HG03060 (cell line): ENCODE results near the gene TRDN.
A peak's percentile ranks its signal among the peaks of the same experiment; 100 is the strongest.
"Not testable (repeated sequence)": the region's sequence is repeated elsewhere in the genome, so short reads cannot be mapped to it uniquely, and the experiment has no call there.

Source experiments
- ATAC-seq: cut with Tn5 transposase; IDR thresholded peaks from one replicate; pipeline ENCODE4 v1.9.1; 2021; ENCODE audit warnings: low read depth, moderate number of reproducible peaks; ENCODE audit not compliant: unreplicated experiment

Gene TRDN

GRCh38 chr6:123635567-123635966, 1.2 kb downstream of the TRDN start:
- no peak for ATAC-seq

GRCh38 chr6:123635144-123635543, 1.6 kb downstream of the TRDN start:
- ATAC-seq: no peak

- ATAC-seq: no peak
These were observed 4.1 kb downstream of the TRDN start for GRCh38 chr6:123632641-123633040.

- ATAC-seq: no peak
These were observed 7.3 kb downstream of the TRDN start for GRCh38 chr6:123629258-123629941.

GRCh38 chr6:123625696-123626095, 11.1 kb downstream of the TRDN start:
- ATAC-seq: no peak

GRCh38 chr6:123622780-123623179, 14.0 kb downstream of the TRDN start:
- ATAC-seq: no peak

- no peak for ATAC-seq
These were observed 17.6 kb downstream of the TRDN start for GRCh38 chr6:123619156-123619555.

- ATAC-seq: no peak
These were observed 19.8 kb downstream of the TRDN start for GRCh38 chr6:123616942-123617341.

DNA sequence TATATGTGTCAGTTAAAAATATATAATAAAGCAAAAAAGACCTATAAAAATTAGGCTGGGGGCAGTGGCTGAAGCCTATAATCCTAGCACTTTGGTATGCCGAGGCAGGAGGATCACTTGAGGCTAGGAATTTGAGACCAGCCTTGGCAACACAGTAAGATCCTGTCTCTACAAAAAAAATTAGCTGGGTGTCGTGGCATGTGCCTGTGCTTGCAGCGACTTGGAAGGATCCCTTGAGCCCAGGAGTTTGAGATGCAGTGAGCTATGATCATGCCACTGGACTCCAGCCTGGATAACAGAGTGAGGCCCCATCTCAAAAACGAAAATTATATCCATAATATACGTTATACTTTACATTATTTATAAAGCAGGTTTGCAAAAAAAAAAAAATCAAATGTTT, 20.7 kb downstream of the TRDN start:
- ATAC-seq: no peak

GRCh38 chr6:123610779-123611178, 26.0 kb downstream of the TRDN start:
- ATAC-seq: no peak

- no peak for ATAC-seq
These were observed 32.7 kb downstream of the TRDN start for GRCh38 chr6:123604067-123604466.

- ATAC-seq: peak; percentile 70
These were observed 38.7 kb downstream of the TRDN start for GRCh38 chr6:123598011-123598410.

DNA sequence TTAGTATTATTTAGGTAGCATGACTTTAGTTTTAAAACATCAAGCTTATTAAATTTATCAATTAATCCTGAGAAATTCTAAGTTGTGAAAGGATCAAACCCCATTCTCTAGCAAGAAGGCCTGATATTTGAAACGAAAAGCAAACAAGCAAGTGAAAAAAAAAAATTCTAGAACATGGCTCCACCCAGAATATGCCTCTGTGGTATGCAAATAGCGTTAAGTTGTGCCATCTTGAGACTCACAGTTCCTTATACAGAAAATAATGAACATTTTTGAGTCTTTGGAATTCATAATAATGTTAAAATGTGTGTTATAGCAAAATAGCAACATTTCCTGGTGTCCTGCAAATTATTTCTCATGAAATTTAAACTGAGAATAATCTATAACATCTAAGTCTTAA, 42.0 kb downstream of the TRDN start:
- no peak for ATAC-seq

DNA sequence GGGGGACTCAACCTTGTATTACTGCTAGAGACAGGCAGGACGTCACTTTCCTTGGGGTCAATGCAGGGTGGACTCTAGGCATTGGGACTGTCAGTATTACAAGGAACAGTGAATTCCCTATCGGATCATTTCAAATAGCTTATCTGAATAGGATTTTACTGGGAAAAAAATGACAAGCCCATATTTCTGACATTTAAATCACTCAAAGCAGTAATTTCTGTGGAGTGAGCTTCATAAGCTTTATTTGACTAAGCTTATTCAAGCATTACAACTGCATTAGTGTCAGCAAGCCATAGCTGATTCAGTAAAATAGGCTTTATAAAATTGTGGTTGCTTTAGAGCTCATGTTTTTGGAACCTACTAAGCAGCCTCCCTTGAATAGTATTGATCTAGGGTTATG, 44.3 kb downstream of the TRDN start:
- no peak for ATAC-seq

DNA sequence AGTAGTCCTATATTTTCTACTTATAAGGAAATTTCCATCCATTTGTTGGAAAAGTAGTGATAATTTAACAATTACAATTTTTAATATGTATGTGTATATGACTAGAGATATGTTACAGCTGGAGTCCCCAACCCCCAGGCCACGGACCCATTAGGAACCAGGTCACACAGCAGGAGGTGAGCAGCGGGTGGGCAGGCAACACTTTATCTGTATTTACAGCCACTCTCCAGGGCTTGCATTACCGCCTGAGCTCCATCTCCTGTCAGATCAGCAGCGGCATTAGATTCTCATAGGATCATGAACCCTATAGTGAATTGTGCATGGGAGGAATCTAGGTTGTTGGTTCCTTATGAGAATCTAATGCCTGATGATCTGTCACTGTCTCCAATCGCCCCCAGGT, 46.8 kb downstream of the TRDN start:
- ATAC-seq: no peak

DNA sequence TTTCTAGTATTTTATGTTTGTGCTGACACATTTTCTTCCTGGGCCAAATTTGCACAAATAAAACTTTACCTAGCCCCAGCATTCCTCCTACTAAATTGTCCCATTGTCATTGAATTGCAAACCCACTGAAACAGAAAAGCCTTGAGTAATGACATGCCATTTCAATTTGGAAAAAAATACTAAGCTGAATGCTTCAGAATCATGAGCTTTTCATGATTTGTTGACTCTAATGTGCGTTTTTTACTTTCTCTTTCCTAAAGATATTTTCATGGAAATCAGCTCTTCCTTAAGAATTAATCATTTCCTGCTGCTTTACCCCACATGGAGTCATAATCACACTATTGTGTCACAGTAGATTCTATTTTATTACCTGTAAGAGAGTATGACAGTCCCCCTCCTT, 47.4 kb downstream of the TRDN start:
- no peak for ATAC-seq

DNA sequence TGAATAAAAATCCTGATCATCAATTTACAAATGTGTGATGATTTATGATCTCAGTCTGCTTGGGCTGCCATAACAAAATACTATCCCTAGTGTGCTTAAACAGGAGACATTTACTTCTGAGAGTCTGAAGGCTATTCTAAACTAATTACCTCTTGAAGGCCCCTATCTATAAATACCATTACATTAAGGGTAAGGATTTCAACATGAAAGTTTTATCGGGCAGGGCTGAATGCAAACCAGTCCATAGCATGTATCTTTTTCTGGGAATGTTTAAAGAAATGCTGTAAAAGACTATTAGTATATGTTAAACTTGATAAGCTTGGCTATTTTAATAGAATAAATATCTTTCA, 48.2 kb downstream of the TRDN start:
- ATAC-seq: no peak

- ATAC-seq: no peak
These were observed 48.8 kb downstream of the TRDN start for GRCh38 chr6:123587838-123588545.

DNA sequence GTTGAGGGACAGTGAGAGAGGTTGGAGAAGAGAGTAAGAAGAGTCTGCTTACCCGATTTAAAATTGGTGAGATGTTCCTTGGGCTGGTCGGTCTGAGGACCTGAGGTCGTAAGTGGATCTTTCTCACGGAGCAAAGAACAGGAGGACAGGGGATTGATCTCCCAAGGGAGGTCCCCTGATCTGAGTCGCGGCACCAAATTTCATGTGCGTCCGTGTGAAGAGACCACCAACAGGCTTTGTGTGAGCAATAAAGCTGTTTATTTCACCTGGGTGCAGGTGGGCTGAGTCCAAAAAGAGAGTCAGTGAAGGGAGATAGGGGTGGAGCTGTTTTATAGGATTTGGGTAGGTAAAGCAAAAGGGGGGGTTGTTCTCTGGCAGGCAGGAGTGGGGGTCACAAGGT, 49.3 kb downstream of the TRDN start:
- ATAC-seq: not testable (repeated sequence)

DNA sequence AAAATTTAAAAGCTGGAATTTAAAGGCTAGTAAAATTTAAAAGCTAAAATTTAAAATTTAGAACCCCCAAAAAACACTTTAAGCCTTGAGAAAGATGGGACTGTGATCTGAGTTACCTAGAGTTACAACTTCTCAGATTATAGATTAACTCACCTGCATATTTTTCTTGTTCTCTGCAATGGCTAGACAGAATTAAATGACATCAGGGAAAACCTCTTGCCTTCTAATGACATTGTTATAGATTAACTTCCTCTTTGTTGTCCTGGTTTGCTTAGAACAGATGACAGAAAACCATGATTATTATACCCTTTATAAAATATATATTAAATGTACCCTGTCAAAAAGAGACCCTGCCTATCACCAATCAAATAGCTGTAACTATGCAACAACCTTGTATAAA, 56.4 kb downstream of the TRDN start:
- ATAC-seq: no peak

GRCh38 chr6:123575188-123575587, 61.6 kb downstream of the TRDN start:
- ATAC-seq: no peak
